ENCODE measurements around the gene GRIN2C.

Gene GRIN2C

GRCh38 chr17:74825952-74826719, 33.5 kb downstream of the GRIN2C start:
- no peak overlapping the region for H3K9ac ChIP-seq (ENCODE audit: low read length)
- H3K4me2 ChIP-seq (ENCODE audit: low read depth, low read length, poor library complexity, severe bottlenecking): no peak overlapping the region

GRCh38 chr17:74824961-74825627, 34.6 kb downstream of the GRIN2C start:
- H3K79me2 ChIP-seq (ENCODE audit: insufficient read depth, low read length): no peaks in the 10 kb centered on the region
- no peak overlapping the region for H3K4me2 ChIP-seq (ENCODE audit: low read depth, low read length, poor library complexity, severe bottlenecking)
- no peak overlapping the region for H3K9ac ChIP-seq (ENCODE audit: low read length)
- TF ChIP-seq EZH2phosphoT487 (conservative IDR thresholded peaks at IDR 0.05; ENCODE audit: low read length): no peak
- TF ChIP-seq CTCF (IDR thresholded peaks at IDR 0.05; ENCODE audit: insufficient read depth, low read length, poor library complexity, severe bottlenecking): no peak
- H3K9me2 ChIP-seq (replicated peaks; ENCODE audit: insufficient read depth, low read length): no peaks in the 10 kb centered on the region
- no peak overlapping the region for H3K4me3 ChIP-seq (ENCODE audit: insufficient read depth, low read length, poor library complexity, severe bottlenecking)
- no peaks in the 10 kb centered on the region for H3K27me3 ChIP-seq (ENCODE audit: low read length)
- no peaks in the 10 kb centered on the region for H3K36me3 ChIP-seq (ENCODE audit: low read length)
- no peaks in the 10 kb centered on the region for H3F3A ChIP-seq (ENCODE audit: insufficient read depth)
- no peaks in the 10 kb centered on the region for H4K20me1 ChIP-seq (ENCODE audit: low read depth, low read length)
- no peaks in the 10 kb centered on the region for H3K9me3 ChIP-seq (ENCODE audit: insufficient read depth, low read length)
- no peak overlapping the region for H2AFZ ChIP-seq (ENCODE audit: low read depth, low read length, severe bottlenecking)
- no peak overlapping the region for H3K27ac ChIP-seq (ENCODE audit: low read depth, low read length)

More at GRCh38 chr17:74825952-74826719, 33.5 kb downstream of the GRIN2C start:
- H2AFZ ChIP-seq (ENCODE audit: low read depth, low read length, severe bottlenecking): no peak overlapping the region
- no peaks in the 10 kb centered on the region for H4K20me1 ChIP-seq (ENCODE audit: low read depth, low read length)
- no peaks in the 10 kb centered on the region for H3F3A ChIP-seq (ENCODE audit: insufficient read depth)
- no peak for TF ChIP-seq EZH2phosphoT487 (conservative IDR thresholded peaks at IDR 0.05; ENCODE audit: low read length)
- no peaks in the 10 kb centered on the region for H3K9me2 ChIP-seq (replicated peaks; ENCODE audit: insufficient read depth, low read length)
- H3K36me3 ChIP-seq (ENCODE audit: low read length): no peaks in the 10 kb centered on the region
- H3K9me3 ChIP-seq (ENCODE audit: insufficient read depth, low read length): no peaks in the 10 kb centered on the region
- H3K27ac ChIP-seq (ENCODE audit: low read depth, low read length): no peak overlapping the region
- no peak overlapping the region for H3K4me3 ChIP-seq (ENCODE audit: insufficient read depth, low read length, poor library complexity, severe bottlenecking)
- H3K27me3 ChIP-seq (ENCODE audit: low read length): no peaks in the 10 kb centered on the region
- H3K79me2 ChIP-seq (ENCODE audit: insufficient read depth, low read length): no peaks in the 10 kb centered on the region

- Histone ChIP-seq H3K9ac (ENCODE audit: low read length) (no peak overlapping the region), H3K79me2 (ENCODE audit: insufficient read depth, low read length) (no peaks in the 10 kb centered on the region), H4K20me1 (ENCODE audit: low read depth, low read length) (no peaks in the 10 kb centered on the region), H3K4me3 (ENCODE audit: insufficient read depth, low read length, poor library complexity, severe bottlenecking) (no peak overlapping the region), H3K27me3 (ENCODE audit: low read length) (no peaks in the 10 kb centered on the region), H3K9me3 (ENCODE audit: insufficient read depth, low read length) (no peaks in the 10 kb centered on the region), H3K27ac (ENCODE audit: low read depth, low read length) (no peak overlapping the region), H2AFZ (ENCODE audit: low read depth, low read length, severe bottlenecking) (no peak overlapping the region), H3K4me2 (ENCODE audit: low read depth, low read length, poor library complexity, severe bottlenecking) (no peak overlapping the region), H3K36me3 (ENCODE audit: low read length) (no peaks in the 10 kb centered on the region), H3F3A (ENCODE audit: insufficient read depth) (no peaks in the 10 kb centered on the region), H3K9me2 (replicated peaks; ENCODE audit: insufficient read depth, low read length) (no peaks in the 10 kb centered on the region)
- TF ChIP-seq EZH2phosphoT487 (conservative IDR thresholded peaks at IDR 0.05; ENCODE audit: low read length): no peak
Observed at GRCh38 chr17:74822939-74823367, 36.7 kb downstream of the GRIN2C start.

GRCh38 chr17:74822335-74822938, 37.2 kb downstream of the GRIN2C start:
- no peaks in the 10 kb centered on the region for H3K9me3 ChIP-seq (ENCODE audit: insufficient read depth, low read length)
- no peaks in the 10 kb centered on the region for H3K36me3 ChIP-seq (ENCODE audit: low read length)
- H3K27me3 ChIP-seq (ENCODE audit: low read length): no peaks in the 10 kb centered on the region
- H3F3A ChIP-seq (ENCODE audit: insufficient read depth): no peaks in the 10 kb centered on the region
- H4K20me1 ChIP-seq (ENCODE audit: low read depth, low read length): no peaks in the 10 kb centered on the region
- no peak overlapping the region for H3K9ac ChIP-seq (ENCODE audit: low read length)
- H3K27ac ChIP-seq (ENCODE audit: low read depth, low read length): no peak overlapping the region
- no peak overlapping the region for H2AFZ ChIP-seq (ENCODE audit: low read depth, low read length, severe bottlenecking)
- H3K4me2 ChIP-seq (ENCODE audit: low read depth, low read length, poor library complexity, severe bottlenecking): no peak overlapping the region
- TF ChIP-seq EZH2phosphoT487 (conservative IDR thresholded peaks at IDR 0.05; ENCODE audit: low read length) (no peak), CTCF (IDR thresholded peaks at IDR 0.05; ENCODE audit: insufficient read depth, low read length, poor library complexity, severe bottlenecking) (no peak)
- no peaks in the 10 kb centered on the region for H3K9me2 ChIP-seq (replicated peaks; ENCODE audit: insufficient read depth, low read length)
- H3K4me3 ChIP-seq (ENCODE audit: insufficient read depth, low read length, poor library complexity, severe bottlenecking): no peak overlapping the region
- no peaks in the 10 kb centered on the region for H3K79me2 ChIP-seq (ENCODE audit: insufficient read depth, low read length)

Measured in SU-DHL-6 (cell line).